Non-pigmented ciliary epithelial cell (primary cell): Measurements from ENCODE around the gene LIPE.
"Not testable (repeated sequence)": the region's sequence is repeated elsewhere in the genome, so short reads cannot be mapped to it uniquely, and the experiment has no call there.

Experiments used
- DNase-seq: peaks from one replicate; pipeline ENCODE4 v3.0.0-alpha.2; 2010; ENCODE audit warnings: low read depth

Gene LIPE

DNA sequence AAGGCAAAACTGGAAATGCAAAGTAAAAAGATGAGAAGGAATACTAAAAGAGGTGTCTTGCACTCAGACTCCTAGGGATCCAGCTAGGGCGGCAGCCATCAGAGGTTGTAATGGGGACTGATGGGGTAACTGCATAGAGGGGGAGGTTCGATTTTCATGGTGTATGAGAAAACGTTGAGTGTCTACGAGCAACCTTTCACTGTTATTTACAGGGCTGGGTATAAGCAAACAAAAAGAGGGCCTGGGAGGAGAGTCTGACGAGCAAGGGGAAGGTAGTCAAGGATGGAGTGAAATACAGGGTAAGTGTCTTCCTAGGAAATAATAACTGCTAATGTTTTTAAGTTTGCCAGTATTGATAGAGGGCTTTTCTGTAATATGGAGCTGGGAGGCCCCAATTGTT, 21.1 kb upstream of the LIPE start:
- DNase-seq: not testable (repeated sequence)

- DNase-seq: no peak
Measured at GRCh38 chr19:42445948-42446347, 18.8 kb upstream of the LIPE start.

GRCh38 chr19:42443944-42444398, 16.8 kb upstream of the LIPE start:
- DNase-seq: no peak

DNA sequence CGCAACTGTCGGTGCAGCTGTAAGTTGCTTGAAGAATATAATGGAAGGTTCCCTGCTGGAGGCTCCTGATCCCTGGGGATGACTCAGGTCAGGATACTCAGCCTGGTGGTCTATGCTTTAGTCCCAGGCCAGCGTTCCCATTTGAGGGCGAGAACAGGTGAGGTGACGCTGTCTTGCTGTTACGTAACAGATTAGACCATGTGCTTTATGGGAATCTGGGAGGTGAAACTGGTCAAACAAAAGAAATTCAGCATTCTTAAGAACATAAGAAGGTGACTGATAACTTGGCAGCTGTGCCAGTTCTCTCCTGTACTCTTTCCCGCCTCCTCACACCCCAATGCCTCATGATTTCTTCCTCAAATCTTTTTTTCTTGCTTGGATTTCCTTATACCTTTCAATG, 15.6 kb upstream of the LIPE start, which contains the start of gene CXCL17:
Gene CXCL17 (minus strand): TSS at position 114 of the 400 bp plus-strand sequence. CDS start 114 bp downstream, outside the sequence.
- no peak for DNase-seq

DNA sequence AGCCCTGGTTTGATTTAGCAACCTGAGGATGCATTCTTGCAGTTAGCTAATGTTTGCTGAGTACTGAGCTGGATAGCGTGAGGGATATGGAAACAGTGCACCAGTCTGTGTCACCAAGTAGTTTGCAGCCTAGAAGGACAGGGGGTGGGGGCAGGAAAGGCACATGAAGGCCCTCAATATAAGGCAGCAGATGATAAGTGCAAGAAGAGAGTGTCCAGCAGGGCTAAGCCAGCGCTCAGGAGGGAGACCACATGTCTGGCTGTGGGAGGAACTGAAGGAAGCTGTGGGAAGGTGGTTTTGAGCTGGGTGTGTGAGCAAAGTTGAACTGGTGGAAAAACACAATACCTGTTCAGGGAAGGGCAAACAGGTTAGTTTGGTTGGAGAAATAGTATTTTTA, 13.9 kb upstream of the LIPE start:
- DNase-seq: no peak

GRCh38 chr19:42440357-42441048, 13.3 kb upstream of the LIPE start:
- DNase-seq: no peak

- DNase-seq: no peak
Measured at GRCh38 chr19:42436006-42436405, 8.8 kb upstream of the LIPE start.

- no peak for DNase-seq
Measured at GRCh38 chr19:42435316-42435715, 8.1 kb upstream of the LIPE start.

DNA sequence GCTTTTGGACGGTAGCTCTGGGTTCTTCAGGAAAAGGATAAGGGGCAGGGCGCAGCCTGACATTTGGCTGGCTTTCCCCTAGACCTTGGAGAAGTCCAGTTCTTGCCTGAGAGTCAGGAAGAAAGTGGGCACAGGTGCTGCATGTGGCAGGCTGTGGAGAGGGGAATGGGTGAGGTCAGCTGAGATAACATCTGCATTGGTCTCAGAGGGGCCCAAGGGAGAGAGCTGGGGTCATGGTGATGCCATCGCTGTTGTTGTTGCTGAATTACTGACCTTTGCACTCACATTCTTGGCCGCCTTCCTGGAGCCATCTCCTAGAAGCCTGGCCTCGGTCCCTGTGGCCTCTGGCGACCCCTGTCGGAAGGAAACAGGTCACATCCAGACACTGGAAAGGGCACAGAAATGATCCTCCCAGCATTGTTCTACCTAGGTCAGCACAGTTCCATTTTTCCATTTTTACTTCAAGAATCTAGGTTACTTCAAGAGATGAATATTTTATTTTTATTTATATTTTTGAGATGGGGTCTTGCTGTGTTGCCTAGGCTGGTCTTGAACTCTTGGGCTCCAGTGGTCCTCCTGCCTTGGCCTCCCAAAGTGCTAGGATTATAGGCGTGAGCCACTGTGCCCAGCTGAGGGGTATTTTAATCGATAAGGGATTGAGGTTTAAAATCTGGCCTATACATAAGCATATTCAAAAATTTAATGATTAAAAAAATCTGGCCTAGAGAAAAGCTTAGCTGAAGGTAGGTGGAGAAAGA, 6.5 kb upstream of the LIPE start:
- no peak for DNase-seq

DNA sequence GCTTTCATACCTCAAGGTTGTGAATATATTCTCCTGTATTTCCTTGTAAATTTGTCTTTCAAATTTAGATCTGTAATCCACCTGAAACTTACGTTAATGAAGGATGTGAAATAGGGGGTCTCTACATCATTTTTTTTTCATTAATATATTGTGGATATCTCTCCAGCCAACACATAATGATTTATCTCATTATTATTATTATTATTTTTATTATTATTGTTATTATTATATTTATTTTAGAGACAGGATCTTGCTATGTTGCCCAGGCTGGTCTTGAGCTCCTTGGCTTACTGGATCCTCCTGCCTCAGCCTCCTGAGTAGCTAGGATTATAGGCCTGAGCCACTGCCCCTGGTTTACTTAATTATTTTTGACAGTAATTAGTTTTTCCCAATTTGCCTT, 4.3 kb upstream of the LIPE start:
- DNase-seq: no peak

GRCh38 chr19:42428676-42429075, 1.5 kb upstream of the LIPE start:
- no peak for DNase-seq

DNA sequence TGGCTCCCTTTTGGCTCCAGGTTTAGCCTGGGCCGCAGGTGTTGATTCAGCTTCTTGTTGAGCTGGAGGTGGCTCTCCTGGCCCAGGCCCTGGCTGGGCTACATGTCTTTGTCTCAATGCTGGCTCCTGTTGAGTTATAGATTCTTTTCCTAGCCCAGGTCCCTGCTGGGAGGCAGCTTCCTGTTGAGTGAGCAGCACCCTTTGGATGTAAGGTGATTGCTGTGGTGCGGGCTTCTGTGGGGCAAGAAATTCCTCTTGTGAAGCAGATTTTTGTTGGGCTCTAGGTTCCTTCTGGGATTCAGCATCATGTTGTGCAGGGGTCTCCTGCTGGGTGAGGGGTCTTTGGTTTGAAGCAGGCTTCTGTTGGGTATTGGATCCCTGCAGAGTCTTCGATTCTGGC, 545 bp downstream of the LIPE start:
- no peak for DNase-seq

- no peak for DNase-seq
Measured at GRCh38 chr19:42424712-42425131, 2.5 kb downstream of the LIPE start.

GRCh38 chr19:42424345-42424707, 2.9 kb downstream of the LIPE start:
- DNase-seq: no peak

- peak; percentile 73 for DNase-seq
Measured at GRCh38 chr19:42423462-42424344, 3.5 kb downstream of the LIPE start.

DNA sequence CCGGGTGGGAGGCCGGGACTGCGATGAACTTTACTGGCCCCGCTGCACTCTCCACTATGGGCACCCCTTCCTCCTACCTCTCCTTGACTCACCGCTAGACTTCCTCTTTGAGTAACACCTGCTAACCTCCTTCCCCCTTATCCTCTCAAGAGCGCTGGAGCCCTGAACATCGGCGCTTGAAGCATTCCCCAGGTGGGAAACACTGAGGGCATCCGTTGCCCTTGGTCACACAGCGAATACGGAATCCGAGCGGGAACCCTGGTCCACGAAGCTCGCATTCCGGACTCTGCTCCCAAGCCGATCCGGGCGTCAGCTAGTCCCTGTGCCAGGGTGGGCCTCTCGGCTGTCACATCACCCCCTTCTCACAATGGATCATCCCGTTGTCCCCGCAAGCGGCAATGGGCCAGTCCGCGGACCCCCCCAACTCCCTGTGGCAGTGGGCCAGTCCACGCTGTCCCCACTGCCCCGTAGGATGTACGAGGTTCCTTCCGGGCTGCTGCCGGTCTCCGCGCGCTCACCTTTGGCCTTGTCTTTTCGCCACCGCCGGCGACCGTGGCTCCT, 4.2 kb downstream of the LIPE start:
- DNase-seq: no peak

GRCh38 chr19:42422092-42422900, 4.9 kb downstream of the LIPE start:
- no peak for DNase-seq

GRCh38 chr19:42421591-42422031, 5.6 kb downstream of the LIPE start:
- no peak for DNase-seq

- DNase-seq: no peak
Measured at GRCh38 chr19:42421101-42421500, 6.1 kb downstream of the LIPE start.

- no peak for DNase-seq
Measured at GRCh38 chr19:42420055-42420544, 7.1 kb downstream of the LIPE start.

DNA sequence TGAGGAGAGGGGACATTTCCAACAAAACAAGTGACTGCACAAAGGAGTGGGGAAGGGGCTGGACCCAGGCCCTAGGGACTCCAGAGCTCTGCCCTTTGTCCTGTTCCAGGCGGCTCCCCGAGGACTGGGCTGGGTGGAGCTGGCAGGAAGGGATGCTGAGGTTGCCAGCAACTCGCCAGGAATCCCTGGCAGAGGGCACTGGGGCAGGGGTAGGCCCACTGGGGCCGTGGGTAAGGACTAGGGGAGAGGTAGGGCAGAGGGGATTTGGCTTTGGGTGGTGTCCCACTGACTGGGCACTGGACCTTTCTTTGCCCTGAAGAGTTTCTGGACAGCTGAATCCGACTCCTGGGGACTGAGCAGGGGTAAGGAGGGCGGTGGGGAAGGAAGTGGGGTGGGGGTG, 7.9 kb downstream of the LIPE start:
- DNase-seq: no peak
